ENCODE data around the gene CRIM1. TPM values are rescaled to one million over a fixed set of nuclear protein-coding genes. Genes with fewer than 3 reads are reported as not detected.

CRIM1 gene
- total RNA-seq, 4 donors from 2014 or later, result 73.7 to 134 (median 80.7) TPM

GRCh38 chr2:36497570-36498163 is 142.1 kb downstream of the CRIM1 start:
- in situ Hi-C loops (cut with MboI; ENCODE audit: low pct_ligation_motif_present in 1 of 4, low pct_unique_long_range_greater_than_20kb in 1 of 4, low sequenced_read_pairs in 3 of 4) (loop anchor here in 1 of 4 donors (25.0 kb wide), 1 partner anchor 135 kb away; the partner anchor contains the start of gene CRIM1), intact Hi-C loops (cut with DNase I; ENCODE audit: low total_unique reads) (loop anchor here (5.0 kb wide), 1 partner anchor 145 kb away; no protein-coding TSS in a partner anchor)
- Histone ChIP-seq H3K4me1 (peaks cover 0 to 3% (median 0%) of the 10 kb centered on the region in 4 donors), H3K27me3 (no peaks in the 10 kb centered on the region), H3K36me3 (peaks cover 0 to 6% (median 0%) of the 10 kb centered on the region in 4 donors), H3K4me3 (no peak overlapping the region), H3K9me3 (no peaks in the 10 kb centered on the region), H3K27ac (no peak overlapping the region)
- TF ChIP-seq POLR2AphosphoS5 (IDR thresholded peaks at IDR 0.05) (no peak), POLR2A (IDR thresholded peaks at IDR 0.05) (no peak), CTCF (IDR thresholded peaks at IDR 0.05) (no peak), EP300 (IDR thresholded peaks at IDR 0.05; ENCODE audit: low read depth) (no peak)
- DNase-seq, result no peak
- WGBS, 2 donors (ENCODE audit: low coverage in 1 of 2), result 79 to 86% methylated on average over 3 of the region's 3 CpGs

GRCh38 chr2:36499128-36499820 is 143.7 kb downstream of the CRIM1 start:
- no peaks in the 10 kb centered on the region for H3K9me3 ChIP-seq
- no peak for TF ChIP-seq POLR2AphosphoS5 (IDR thresholded peaks at IDR 0.05)
- no peak for TF ChIP-seq EP300 (IDR thresholded peaks at IDR 0.05; ENCODE audit: low read depth)
- no peak for TF ChIP-seq POLR2A (IDR thresholded peaks at IDR 0.05)
- no peak for TF ChIP-seq CTCF (IDR thresholded peaks at IDR 0.05)
- H3K4me3 ChIP-seq, result no peak overlapping the region
- no peak for DNase-seq
- no peaks in the 10 kb centered on the region for H3K4me1 ChIP-seq
- H3K36me3 ChIP-seq, result peaks cover 0 to 6% (median 0%) of the 10 kb centered on the region in 4 donors
- no peaks in the 10 kb centered on the region for H3K27me3 ChIP-seq
- H3K27ac ChIP-seq, result no peak overlapping the region
- intact Hi-C loops (cut with DNase I; ENCODE audit: low total_unique reads) (loop anchor here (5.0 kb wide), 1 partner anchor 147 kb away; no protein-coding TSS in a partner anchor), in situ Hi-C loops (cut with MboI; ENCODE audit: low pct_ligation_motif_present in 1 of 4, low pct_unique_long_range_greater_than_20kb in 1 of 4, low sequenced_read_pairs in 3 of 4) (loop anchor here in 1 of 4 donors (25.0 kb wide), 1 partner anchor 137 kb away; the partner anchor contains the start of gene CRIM1)
- 77 to 90% methylated on average over 6 of the region's 6 CpGs for WGBS, 2 donors (ENCODE audit: low coverage in 1 of 2)

- no peaks in the 10 kb centered on the region for H3K27me3 ChIP-seq
- in situ Hi-C loops (cut with MboI; ENCODE audit: low pct_ligation_motif_present in 1 of 4, low pct_unique_long_range_greater_than_20kb in 1 of 4, low sequenced_read_pairs in 3 of 4), result loop anchor here in 2 of 4 donors (5.0 to 25.0 kb wide), 2 partner anchors 148 to 162 kb away; no protein-coding TSS in a partner anchor
- peaks cover 0 to 6% (median 0%) of the 10 kb centered on the region in 4 donors for H3K36me3 ChIP-seq
- no peak overlapping the region for H3K27ac ChIP-seq
- WGBS, 2 donors (ENCODE audit: low coverage in 1 of 2), result 78 to 86% methylated on average over 1 to 7 of the region's 7 CpGs
- H3K4me1 ChIP-seq, result no peaks in the 10 kb centered on the region
- DNase-seq, result no peak
- H3K4me3 ChIP-seq, result no peak overlapping the region
- H3K9me3 ChIP-seq, result no peaks in the 10 kb centered on the region
- intact Hi-C loops (cut with DNase I; ENCODE audit: low total_unique reads), result no loop called here
- no peak for TF ChIP-seq POLR2A (IDR thresholded peaks at IDR 0.05)
- no peak for TF ChIP-seq EP300 (IDR thresholded peaks at IDR 0.05; ENCODE audit: low read depth)
- no peak for TF ChIP-seq POLR2AphosphoS5 (IDR thresholded peaks at IDR 0.05)
- no peak for TF ChIP-seq CTCF (IDR thresholded peaks at IDR 0.05)
Measured at GRCh38 chr2:36500072-36500471, 144.5 kb downstream of the CRIM1 start.

GRCh38 chr2:36502081-36502480 is 146.5 kb downstream of the CRIM1 start:
- H3K4me3 ChIP-seq, result no peak overlapping the region
- peaks cover 0 to 6% (median 0%) of the 10 kb centered on the region in 4 donors for H3K36me3 ChIP-seq
- H3K4me1 ChIP-seq, result no peaks in the 10 kb centered on the region
- H3K27me3 ChIP-seq, result no peaks in the 10 kb centered on the region
- TF ChIP-seq POLR2AphosphoS5 (IDR thresholded peaks at IDR 0.05) (no peak), POLR2A (IDR thresholded peaks at IDR 0.05) (no peak), CTCF (IDR thresholded peaks at IDR 0.05) (no peak), EP300 (IDR thresholded peaks at IDR 0.05; ENCODE audit: low read depth) (no peak)
- 88 to 93% methylated on average over 4 of the region's 4 CpGs for WGBS, 2 donors (ENCODE audit: low coverage in 1 of 2)
- intact Hi-C loops (cut with DNase I; ENCODE audit: low total_unique reads) (no loop called here), in situ Hi-C loops (cut with MboI; ENCODE audit: low pct_ligation_motif_present in 1 of 4, low pct_unique_long_range_greater_than_20kb in 1 of 4, low sequenced_read_pairs in 3 of 4) (loop anchor here in 2 of 4 donors (5.0 to 25.0 kb wide), 2 partner anchors 150 to 160 kb away; no protein-coding TSS in a partner anchor)
- H3K9me3 ChIP-seq, result no peaks in the 10 kb centered on the region
- H3K27ac ChIP-seq, result no peak overlapping the region
- DNase-seq, result no peak
